OCI-LY3 (cell line): ENCODE measurements around the gene MLST8.

Source experiments
- CTCF ChIP-seq: fragments of 200-600, 300-600 bp; sonication (generic); IDR thresholded peaks from 2 replicates; pipeline ENCODE4 v1.5.1; 2014; ENCODE audit warnings: antibody characterized with exemption, low read length, low read depth
- EZH2phosphoT487 ChIP-seq: fragments of 200-600 bp; shearing (Covaris generic); IDR thresholded peaks from 2 replicates; pipeline ENCODE4 v1.6.1; 2018; ENCODE audit warnings: antibody characterized with exemption, mixed run types, low read depth

GRCh38 chr16:2256531-2257140 lies 51.4 kb downstream of the MLST8 start:
- TF ChIP-seq CTCF (no peak), EZH2phosphoT487 (no peak)
